ENCODE results near the gene SHANK1.

- no peak for TF ChIP-seq POLR2A (IDR thresholded peaks at IDR 0.05; ENCODE audit: low read depth, low read length)
- TF ChIP-seq RAD21 (IDR thresholded peaks at IDR 0.05; ENCODE audit: low read length), result no peak
- no peak for TF ChIP-seq CTCF (conservative IDR thresholded peaks at IDR 0.05; ENCODE audit: low read depth, low read length)
- no peak for TF ChIP-seq RFX5 (IDR thresholded peaks at IDR 0.05; ENCODE audit: low read depth, low read length)
- no peak for TF ChIP-seq CEBPB (IDR thresholded peaks at IDR 0.05; ENCODE audit: low read depth, low read length)
- no peak for TF ChIP-seq SMC3 (IDR thresholded peaks at IDR 0.05; ENCODE audit: low read depth, low read length)
- no peak for TF ChIP-seq BHLHE40 (IDR thresholded peaks at IDR 0.05; ENCODE audit: low read depth, low read length)
These were observed 20.4 kb upstream of the SHANK1 start for GRCh38 chr19:50739914-50740426.
